ENCODE data around the gene ENAM. TPM values are rescaled to one million over a fixed set of nuclear protein-coding genes. Genes with fewer than 3 reads are reported as not detected.

Gene ENAM
- total and polyA plus RNA-seq, 2 of the 13 experiments (the other 11 are each of a cell fraction or from before 2014, with no cell fraction given), result not detected

- TF ChIP-seq ZNF788 (CRISPR knock-in tag; IDR thresholded peaks at IDR 0.05; ENCODE audit: borderline replicate concordance), result peak; percentile 96; the same call in 1 of the 2 replicates
- TF ChIP-seq SMC3 (IDR thresholded peaks at IDR 0.05; ENCODE audit: low read length), result peak; percentile 34; the same call in 1 of the 2 replicates
- TF ChIP-seq, protein P1, sequence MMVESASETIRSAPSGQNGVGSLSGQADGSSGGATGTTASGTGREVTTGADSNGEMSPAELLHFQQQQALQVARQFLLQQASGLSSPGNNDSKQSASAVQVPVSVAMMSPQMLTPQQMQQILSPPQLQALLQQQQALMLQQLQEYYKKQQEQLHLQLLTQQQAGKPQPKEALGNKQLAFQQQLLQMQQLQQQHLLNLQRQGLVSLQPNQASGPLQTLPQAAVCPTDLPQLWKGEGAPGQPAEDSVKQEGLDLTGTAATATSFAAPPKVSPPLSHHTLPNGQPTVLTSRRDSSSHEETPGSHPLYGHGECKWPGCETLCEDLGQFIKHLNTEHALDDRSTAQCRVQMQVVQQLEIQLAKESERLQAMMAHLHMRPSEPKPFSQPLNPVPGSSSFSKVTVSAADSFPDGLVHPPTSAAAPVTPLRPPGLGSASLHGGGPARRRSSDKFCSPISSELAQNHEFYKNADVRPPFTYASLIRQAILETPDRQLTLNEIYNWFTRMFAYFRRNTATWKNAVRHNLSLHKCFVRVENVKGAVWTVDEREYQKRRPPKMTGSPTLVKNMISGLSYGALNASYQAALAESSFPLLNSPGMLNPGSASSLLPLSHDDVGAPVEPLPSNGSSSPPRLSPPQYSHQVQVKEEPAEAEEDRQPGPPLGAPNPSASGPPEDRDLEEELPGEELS (CRISPR knock-in tag; IDR thresholded peaks at IDR 0.05), result peak; percentile 55; the same call in 1 of the 2 replicates
- TF ChIP-seq ISX (CRISPR knock-in tag; conservative IDR thresholded peaks at IDR 0.05), result no peak
- TF ChIP-seq, protein P2, sequence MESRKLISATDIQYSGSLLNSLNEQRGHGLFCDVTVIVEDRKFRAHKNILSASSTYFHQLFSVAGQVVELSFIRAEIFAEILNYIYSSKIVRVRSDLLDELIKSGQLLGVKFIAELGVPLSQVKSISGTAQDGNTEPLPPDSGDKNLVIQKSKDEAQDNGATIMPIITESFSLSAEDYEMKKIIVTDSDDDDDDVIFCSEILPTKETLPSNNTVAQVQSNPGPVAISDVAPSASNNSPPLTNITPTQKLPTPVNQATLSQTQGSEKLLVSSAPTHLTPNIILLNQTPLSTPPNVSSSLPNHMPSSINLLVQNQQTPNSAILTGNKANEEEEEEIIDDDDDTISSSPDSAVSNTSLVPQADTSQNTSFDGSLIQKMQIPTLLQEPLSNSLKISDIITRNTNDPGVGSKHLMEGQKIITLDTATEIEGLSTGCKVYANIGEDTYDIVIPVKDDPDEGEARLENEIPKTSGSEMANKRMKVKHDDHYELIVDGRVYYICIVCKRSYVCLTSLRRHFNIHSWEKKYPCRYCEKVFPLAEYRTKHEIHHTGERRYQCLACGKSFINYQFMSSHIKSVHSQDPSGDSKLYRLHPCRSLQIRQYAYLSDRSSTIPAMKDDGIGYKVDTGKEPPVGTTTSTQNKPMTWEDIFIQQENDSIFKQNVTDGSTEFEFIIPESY (CRISPR knock-in tag; IDR thresholded peaks at IDR 0.05), result peak; percentile 77
- peak; percentile 79 for TF ChIP-seq KDM5A (IDR thresholded peaks at IDR 0.05; ENCODE audit: borderline replicate concordance, low read length)
- TF ChIP-seq MAFK (conservative IDR thresholded peaks at IDR 0.05 in 1 of 2, IDR thresholded peaks at IDR 0.05 in 1 of 2; ENCODE audit: low read length in 2 of 2), result no peak
- peak; percentile 61; the same call in 1 of the 2 replicates for TF ChIP-seq ZBTB3 (CRISPR knock-in tag; IDR thresholded peaks at IDR 0.05; ENCODE audit: borderline replicate concordance, low read depth)
- TF ChIP-seq, protein P3, sequence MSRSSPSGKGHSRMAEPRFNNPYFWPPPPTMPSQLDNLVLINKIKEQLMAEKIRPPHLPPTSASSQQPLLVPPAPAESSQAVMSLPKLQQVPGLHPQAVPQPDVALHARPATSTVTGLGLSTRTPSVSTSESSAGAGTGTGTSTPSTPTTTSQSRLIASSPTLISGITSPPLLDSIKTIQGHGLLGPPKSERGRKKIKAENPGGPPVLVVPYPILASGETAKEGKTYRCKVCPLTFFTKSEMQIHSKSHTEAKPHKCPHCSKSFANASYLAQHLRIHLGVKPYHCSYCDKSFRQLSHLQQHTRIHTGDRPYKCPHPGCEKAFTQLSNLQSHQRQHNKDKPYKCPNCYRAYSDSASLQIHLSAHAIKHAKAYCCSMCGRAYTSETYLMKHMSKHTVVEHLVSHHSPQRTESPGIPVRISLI (CRISPR knock-in tag; IDR thresholded peaks at IDR 0.05; ENCODE audit: borderline replicate concordance), result peak; percentile 50; the same call in 1 of the 2 replicates
- TF ChIP-seq, protein P4, sequence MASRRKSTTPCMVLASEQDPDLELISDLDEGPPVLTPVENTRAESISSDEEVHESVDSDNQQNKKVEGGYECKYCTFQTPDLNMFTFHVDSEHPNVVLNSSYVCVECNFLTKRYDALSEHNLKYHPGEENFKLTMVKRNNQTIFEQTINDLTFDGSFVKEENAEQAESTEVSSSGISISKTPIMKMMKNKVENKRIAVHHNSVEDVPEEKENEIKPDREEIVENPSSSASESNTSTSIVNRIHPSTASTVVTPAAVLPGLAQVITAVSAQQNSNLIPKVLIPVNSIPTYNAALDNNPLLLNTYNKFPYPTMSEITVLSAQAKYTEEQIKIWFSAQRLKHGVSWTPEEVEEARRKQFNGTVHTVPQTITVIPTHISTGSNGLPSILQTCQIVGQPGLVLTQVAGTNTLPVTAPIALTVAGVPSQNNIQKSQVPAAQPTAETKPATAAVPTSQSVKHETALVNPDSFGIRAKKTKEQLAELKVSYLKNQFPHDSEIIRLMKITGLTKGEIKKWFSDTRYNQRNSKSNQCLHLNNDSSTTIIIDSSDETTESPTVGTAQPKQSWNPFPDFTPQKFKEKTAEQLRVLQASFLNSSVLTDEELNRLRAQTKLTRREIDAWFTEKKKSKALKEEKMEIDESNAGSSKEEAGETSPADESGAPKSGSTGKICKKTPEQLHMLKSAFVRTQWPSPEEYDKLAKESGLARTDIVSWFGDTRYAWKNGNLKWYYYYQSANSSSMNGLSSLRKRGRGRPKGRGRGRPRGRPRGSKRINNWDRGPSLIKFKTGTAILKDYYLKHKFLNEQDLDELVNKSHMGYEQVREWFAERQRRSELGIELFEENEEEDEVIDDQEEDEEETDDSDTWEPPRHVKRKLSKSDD (CRISPR knock-in tag; IDR thresholded peaks at IDR 0.05; ENCODE audit: low read depth), result peak; percentile 54; the same call in 1 of the 2 replicates
- TF ChIP-seq, protein P5, sequence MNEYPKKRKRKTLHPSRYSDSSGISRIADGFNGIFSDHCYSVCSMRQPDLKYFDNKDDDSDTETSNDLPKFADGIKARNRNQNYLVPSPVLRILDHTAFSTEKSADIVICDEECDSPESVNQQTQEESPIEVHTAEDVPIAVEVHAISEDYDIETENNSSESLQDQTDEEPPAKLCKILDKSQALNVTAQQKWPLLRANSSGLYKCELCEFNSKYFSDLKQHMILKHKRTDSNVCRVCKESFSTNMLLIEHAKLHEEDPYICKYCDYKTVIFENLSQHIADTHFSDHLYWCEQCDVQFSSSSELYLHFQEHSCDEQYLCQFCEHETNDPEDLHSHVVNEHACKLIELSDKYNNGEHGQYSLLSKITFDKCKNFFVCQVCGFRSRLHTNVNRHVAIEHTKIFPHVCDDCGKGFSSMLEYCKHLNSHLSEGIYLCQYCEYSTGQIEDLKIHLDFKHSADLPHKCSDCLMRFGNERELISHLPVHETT (CRISPR knock-in tag; conservative IDR thresholded peaks at IDR 0.05), result peak; percentile 99
- peak; percentile 42; the same call in 1 of the 2 replicates for TF ChIP-seq ZNF567 (CRISPR knock-in tag; IDR thresholded peaks at IDR 0.05; ENCODE audit: borderline replicate concordance)
- TF ChIP-seq ZNF501 (CRISPR knock-in tag; IDR thresholded peaks at IDR 0.05), result peak; percentile 93
- peak; percentile 85 for TF ChIP-seq HINFP (CRISPR knock-in tag; IDR thresholded peaks at IDR 0.05; ENCODE audit: low read depth)
- TF ChIP-seq ZNF282 (IDR thresholded peaks at IDR 0.05; ENCODE audit: partially characterized antibody), result no peak
Measured at GRCh38 chr4:70687821-70688794, 59.6 kb downstream of the ENAM start, which contains the start of gene UTP3 (continued).
